Measurements from ENCODE around the gene TLR8.

TLR8 gene

DNA sequence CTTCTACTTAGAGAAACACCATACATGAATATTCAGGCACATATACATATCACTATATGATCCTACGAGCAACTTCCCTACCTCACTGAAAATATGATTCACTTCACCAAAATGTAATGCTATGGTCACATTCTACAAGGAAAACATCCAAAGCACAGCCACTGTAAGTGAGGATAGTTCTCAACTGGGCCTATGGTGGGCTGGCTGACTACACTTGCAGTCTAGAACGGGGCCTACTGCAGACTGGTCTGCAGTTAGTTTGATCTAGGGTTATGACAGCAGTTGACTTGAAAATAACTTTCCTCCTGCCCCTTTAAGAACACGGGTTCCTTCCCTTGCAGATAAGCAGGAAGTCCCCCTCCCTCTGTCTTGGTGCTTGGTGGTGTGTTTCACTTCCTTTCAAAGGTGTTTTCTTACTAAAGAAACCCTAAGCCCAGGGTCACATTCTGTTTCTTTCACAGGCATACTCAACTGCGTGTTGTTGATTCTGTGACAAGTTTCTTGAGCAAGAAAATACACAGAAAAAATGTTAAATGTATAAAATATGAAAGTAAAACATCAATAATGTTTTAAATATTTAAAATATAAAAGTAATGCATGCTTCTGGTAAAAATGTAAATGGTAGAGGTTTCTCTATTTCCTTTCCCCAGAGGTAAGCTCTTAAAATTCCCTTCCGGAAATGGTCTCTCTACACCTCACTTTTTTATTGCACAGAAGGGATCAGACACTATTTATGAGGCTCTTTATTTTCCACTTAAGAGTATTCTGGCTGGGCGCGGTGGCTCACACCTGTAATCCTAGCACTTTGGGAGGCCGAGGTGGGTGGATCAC lies 50.5 kb downstream of the TLR8 start:
- TF ChIP-seq CTCF (IDR thresholded peaks at IDR 0.05): no peak
- Histone ChIP-seq H3K79me2 (no peaks in the 10 kb centered on the region), H3K9me3 (ENCODE audit: control insufficient read depth, low read length) (no peaks in the 10 kb centered on the region), H3K27me3 (ENCODE audit: control insufficient read depth, insufficient read depth, low read length) (no peaks in the 10 kb centered on the region), H3K27ac (peak overlapping the region; percentile 44), H3K4me2 (ENCODE audit: low read length) (no peak overlapping the region), H3K4me3 (ENCODE audit: low read depth, low read length) (no peak overlapping the region), H3K36me3 (ENCODE audit: control insufficient read depth, insufficient read depth, low read length) (no peaks in the 10 kb centered on the region), H2AFZ (no peak overlapping the region), H3K4me1 (no peaks in the 10 kb centered on the region), H3K9ac (no peak overlapping the region)

- TF ChIP-seq CTCF (IDR thresholded peaks at IDR 0.05): no peak
- H3K9me3 ChIP-seq (ENCODE audit: control insufficient read depth, low read length): no peaks in the 10 kb centered on the region
- H3K36me3 ChIP-seq (ENCODE audit: control insufficient read depth, insufficient read depth, low read length): no peaks in the 10 kb centered on the region
- H3K9ac ChIP-seq: no peak overlapping the region
- H3K79me2 ChIP-seq: no peaks in the 10 kb centered on the region
- H3K4me3 ChIP-seq (ENCODE audit: low read depth, low read length): no peak overlapping the region
- H3K27ac ChIP-seq: no peak overlapping the region
- no peak overlapping the region for H2AFZ ChIP-seq
- H3K4me2 ChIP-seq (ENCODE audit: low read length): no peak overlapping the region
- H3K27me3 ChIP-seq (ENCODE audit: control insufficient read depth, insufficient read depth, low read length): no peaks in the 10 kb centered on the region
- H3K4me1 ChIP-seq: no peaks in the 10 kb centered on the region
Measured at GRCh38 chrX:12958059-12958458, 51.6 kb downstream of the TLR8 start.

DNA sequence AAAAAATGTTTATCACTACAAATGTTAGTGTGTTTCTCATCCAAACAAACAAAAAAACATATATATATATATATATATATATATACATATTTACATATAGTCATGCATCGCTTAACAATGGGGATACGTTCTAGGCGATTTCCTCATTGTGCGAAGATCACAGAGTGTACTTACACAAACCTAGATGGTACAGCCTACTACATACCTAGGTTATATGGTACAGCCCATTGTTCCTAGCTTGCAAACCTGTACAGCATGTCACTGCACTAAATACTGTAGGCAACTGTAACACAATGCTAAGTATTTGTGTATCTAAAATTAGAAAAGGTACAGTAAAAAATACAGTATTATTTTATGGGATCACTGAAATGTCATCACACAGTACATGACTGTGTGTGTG lies 52.0 kb downstream of the TLR8 start:
- TF ChIP-seq CTCF (IDR thresholded peaks at IDR 0.05): no peak
- Histone ChIP-seq H3K4me1 (no peaks in the 10 kb centered on the region), H3K4me2 (ENCODE audit: low read length) (no peak overlapping the region), H3K9me3 (ENCODE audit: control insufficient read depth, low read length) (no peaks in the 10 kb centered on the region), H3K27ac (no peak overlapping the region), H3K36me3 (ENCODE audit: control insufficient read depth, insufficient read depth, low read length) (no peaks in the 10 kb centered on the region), H3K4me3 (ENCODE audit: low read depth, low read length) (no peak overlapping the region), H3K27me3 (ENCODE audit: control insufficient read depth, insufficient read depth, low read length) (no peaks in the 10 kb centered on the region), H3K9ac (no peak overlapping the region), H3K79me2 (no peaks in the 10 kb centered on the region), H2AFZ (no peak overlapping the region)

- H3K9me3 ChIP-seq (ENCODE audit: control insufficient read depth, low read length): no peaks in the 10 kb centered on the region
- TF ChIP-seq CTCF (IDR thresholded peaks at IDR 0.05): no peak
- no peaks in the 10 kb centered on the region for H3K36me3 ChIP-seq (ENCODE audit: control insufficient read depth, insufficient read depth, low read length)
- H3K4me2 ChIP-seq (ENCODE audit: low read length): no peak overlapping the region
- H2AFZ ChIP-seq: no peak overlapping the region
- no peak overlapping the region for H3K4me3 ChIP-seq (ENCODE audit: low read depth, low read length)
- H3K27ac ChIP-seq: no peak overlapping the region
- no peak overlapping the region for H3K9ac ChIP-seq
- H3K4me1 ChIP-seq: no peaks in the 10 kb centered on the region
- H3K79me2 ChIP-seq: no peaks in the 10 kb centered on the region
- H3K27me3 ChIP-seq (ENCODE audit: control insufficient read depth, insufficient read depth, low read length): no peaks in the 10 kb centered on the region
Measured at GRCh38 chrX:12961196-12961718, 54.8 kb downstream of the TLR8 start.

Measured in parathyroid adenoma (tissue), 2 donors.